Measurements from ENCODE around the gene TRMU.

TRMU gene

GRCh38 chr22:46338636-46339035 lies 3.1 kb downstream of the TRMU start:
- DNase-seq = no peak

GRCh38 chr22:46339956-46340355 lies 4.4 kb downstream of the TRMU start:
- no peak for DNase-seq

- no peak for DNase-seq
Observed at GRCh38 chr22:46340676-46341075, 5.2 kb downstream of the TRMU start.

- DNase-seq = no peak
Observed at GRCh38 chr22:46346680-46347405, 11.3 kb downstream of the TRMU start.

GRCh38 chr22:46347646-46348045 lies 12.1 kb downstream of the TRMU start:
- no peak for DNase-seq

- DNase-seq = no peak
Observed at GRCh38 chr22:46348099-46348695, 12.7 kb downstream of the TRMU start.

- DNase-seq = no peak
Observed at GRCh38 chr22:46349238-46349637, 13.7 kb downstream of the TRMU start.

- no peak for DNase-seq
Observed at GRCh38 chr22:46349681-46350080, 14.2 kb downstream of the TRMU start.

GRCh38 chr22:46350121-46350520 lies 14.6 kb downstream of the TRMU start:
- no peak for DNase-seq

GRCh38 chr22:46350646-46351045 lies 15.1 kb downstream of the TRMU start:
- no peak for DNase-seq

- no peak for DNase-seq
Observed at GRCh38 chr22:46351131-46351735, 15.7 kb downstream of the TRMU start.

- no peak for DNase-seq
Observed at GRCh38 chr22:46351767-46352166, 16.3 kb downstream of the TRMU start.

- no peak for DNase-seq
Observed at GRCh38 chr22:46352276-46352675, 16.8 kb downstream of the TRMU start.

- DNase-seq = no peak
Observed at GRCh38 chr22:46352691-46353386, 17.3 kb downstream of the TRMU start.

- no peak for DNase-seq
Observed at GRCh38 chr22:46353483-46354105, 18.1 kb downstream of the TRMU start.

GRCh38 chr22:46354176-46354992 lies 18.9 kb downstream of the TRMU start:
- no peak for DNase-seq

- DNase-seq = no peak
Observed at GRCh38 chr22:46354993-46355305, 19.4 kb downstream of the TRMU start.

GRCh38 chr22:46355369-46355995 lies 20.0 kb downstream of the TRMU start:
- no peak for DNase-seq

- DNase-seq = no peak
Observed at GRCh38 chr22:46355996-46356471, 20.5 kb downstream of the TRMU start.

GRCh38 chr22:46356496-46357480 lies 21.3 kb downstream of the TRMU start:
- no peak for DNase-seq

Data from NCI-H1092 treated with DMSO at 0.1 percent for 48 hours (cell line).